ENCODE measurements around the gene LMNA. TPM values are rescaled to one million over a fixed set of nuclear protein-coding genes. Genes with fewer than 3 reads are reported as not detected.

The LMNA gene
- total and polyA plus RNA-seq, 7 donors: 108 to 241 (median 187) TPM

- Histone ChIP-seq H3K36me3 (no peaks in the 10 kb centered on the region), H3K27ac (no peak overlapping the region), H3K4me3 (no peak overlapping the region), H3K27me3 (no peaks in the 10 kb centered on the region), H3K9me3 (no peaks in the 10 kb centered on the region), H3K4me1 (peaks cover 0 to 17% (median 10%) of the 10 kb centered on the region in 4 donors)
- intact Hi-C loops (cut with DNase I): loop anchor here (5.0 kb wide), 1 partner anchor 48 kb away; the partner anchor contains the start of gene PMF1
- DNase-seq: no peak
- TF ChIP-seq POLR2AphosphoS5 (IDR thresholded peaks at IDR 0.05) (no peak), CTCF (IDR thresholded peaks at IDR 0.05) (no peak), POLR2A (IDR thresholded peaks at IDR 0.05) (no peak), EP300 (IDR thresholded peaks at IDR 0.05) (no peak)
- WGBS, 2 donors: 78 to 81% methylated on average over 6 of the region's 6 CpGs
Observed at GRCh38 chr1:156164125-156164831, 49.8 kb downstream of the LMNA start.

- no peaks in the 10 kb centered on the region for H3K9me3 ChIP-seq
- TF ChIP-seq POLR2AphosphoS5 (IDR thresholded peaks at IDR 0.05) (no peak), EP300 (IDR thresholded peaks at IDR 0.05) (no peak), CTCF (IDR thresholded peaks at IDR 0.05) (no peak)
- no peak overlapping the region for H3K4me3 ChIP-seq
- no peaks in the 10 kb centered on the region for H3K27me3 ChIP-seq
- H3K27ac ChIP-seq: no peak overlapping the region
- DNase-seq: no peak
- intact Hi-C loops (cut with DNase I): no loop called here
- peaks cover 0 to 17% (median 10%) of the 10 kb centered on the region in 4 donors for H3K4me1 ChIP-seq
- WGBS, 2 donors: 73 to 76% methylated on average over 2 of the region's 2 CpGs
- no peaks in the 10 kb centered on the region for H3K36me3 ChIP-seq
Observed at GRCh38 chr1:156165083-156165482, 50.6 kb downstream of the LMNA start.

GRCh38 chr1:156167536-156167935 lies 53.0 kb downstream of the LMNA start:
- Histone ChIP-seq H3K4me3 (no peak overlapping the region), H3K27me3 (no peaks in the 10 kb centered on the region), H3K36me3 (no peaks in the 10 kb centered on the region), H3K9me3 (no peaks in the 10 kb centered on the region), H3K27ac (no peak overlapping the region), H3K4me1 (no peaks in the 10 kb centered on the region)
- WGBS, 2 donors: 83 to 87% methylated on average over 5 of the region's 5 CpGs
- DNase-seq: no peak
- TF ChIP-seq POLR2A (IDR thresholded peaks at IDR 0.05): no peak
- TF ChIP-seq POLR2AphosphoS5 (IDR thresholded peaks at IDR 0.05): no peak
- TF ChIP-seq CTCF (IDR thresholded peaks at IDR 0.05): no peak
- intact Hi-C loops (cut with DNase I): no loop called here

GRCh38 chr1:156172696-156173470 lies 58.4 kb downstream of the LMNA start:
- peak; percentile 46 for DNase-seq
- WGBS, 2 donors: 81 to 88% methylated on average over 9 of the region's 9 CpGs
- H3K4me3 ChIP-seq: no peak overlapping the region
- H3K9me3 ChIP-seq: no peaks in the 10 kb centered on the region
- intact Hi-C loops (cut with DNase I): no loop called here
- no peak overlapping the region for H3K27ac ChIP-seq
- TF ChIP-seq POLR2A (IDR thresholded peaks at IDR 0.05): no peak
- no peak for TF ChIP-seq POLR2AphosphoS5 (IDR thresholded peaks at IDR 0.05)
- no peak for TF ChIP-seq CTCF (IDR thresholded peaks at IDR 0.05)
- no peak for TF ChIP-seq EP300 (IDR thresholded peaks at IDR 0.05)
- H3K27me3 ChIP-seq: no peaks in the 10 kb centered on the region
- no peaks in the 10 kb centered on the region for H3K4me1 ChIP-seq
- H3K36me3 ChIP-seq: no peaks in the 10 kb centered on the region

Data from sigmoid colon (tissue), 7 donors.